HCT116 (cell line): ENCODE measurements around the gene PRICKLE2. TPM values are rescaled to one million over a fixed set of nuclear protein-coding genes. Genes with fewer than 3 reads are reported as not detected.

Experiments
- ATAC-seq: fragments of 200-7000 bp; cut with Tn5 transposase; 2 replicates; pipeline ENCODE4 v1.9.1; 2020; ENCODE audit warnings: mild to moderate bottlenecking, moderate library complexity
- BruUV-seq: library from RNA; stranded (reverse); fragments of 400-500 nt; replicated peaks from 2 replicates; lab custom pipeline; 2021; lab: Mats Ljungman, UMichigan
- CTCF ChIA-PET: fragments of 300-600 bp; sonication (Branson Sonifier 250); formaldehyde crosslinking; loops from one replicate; lab custom pipeline; 2021; ENCODE audit warnings: antibody characterized with exemption; lab: Charles Lee
- POLR2A ChIA-PET: fragments of 300-600, 350-600 bp; sonication (Branson Sonifier 250); formaldehyde crosslinking; loops from one replicate; lab custom pipeline; 2021; ENCODE audit warnings: antibody characterized with exemption; lab: Charles Lee
- RAD21 ChIA-PET, 2 experiments: fragments of 300-600 bp; sonication (Branson Sonifier 250); formaldehyde crosslinking; loops; one replicate each; lab custom pipeline; 2023; ENCODE audit warnings: low total read pairs in 2 of 2; ENCODE audit not compliant: uncharacterized antibody in 2 of 2, unreplicated experiment in 2 of 2, low non-redundant PET in 1 of 2; lab: Charles Lee
- DNase-seq: peaks from one replicate; pipeline ENCODE4 v3.0.0-alpha.2; 2010; ENCODE audit warnings: low read depth, low spot score
- H2AFZ ChIP-seq: fragments of 200-600 bp; shearing (Covaris generic), sonication (generic); 2 replicates; pipeline ENCODE4 v1.6.1; 2017; ENCODE audit warnings: low read depth, mixed run types, mixed read lengths, antibody characterized with exemption, low read length; ENCODE audit not compliant: poor library complexity, severe bottlenecking
- H3K27ac ChIP-seq: 2 replicates; pipeline ENCODE4 v1.5.1; 2012; ENCODE audit warnings: low read depth, low read length
- H3K27me3 ChIP-seq: fragments of 200-600 bp; sonication (generic); 2 replicates; pipeline ENCODE4 v1.6.1; 2016; ENCODE audit warnings: mixed run types, low read length, mixed read lengths; ENCODE audit not compliant: insufficient read depth
- H3K36me3 ChIP-seq, 2 experiments: fragments of 200-500 bp in 1 of 2; fragments of 200-600 bp in 1 of 2; sonication (Bioruptor generic) in 1 of 2; sonication (generic) in 1 of 2; 2 replicates each; pipeline versions ENCODE4 v1.5.1 to v1.6.1; 2014 to 2016; ENCODE audit warnings: low read length in 2 of 2, inconsistent platforms in 1 of 2, mixed read lengths in 1 of 2, mixed run types in 1 of 2; ENCODE audit not compliant: insufficient read depth in 2 of 2, control insufficient read depth in 1 of 2
- H3K4me1 ChIP-seq, 2 experiments: fragments of 200-600 bp in 1 of 2; sonication (generic) in 1 of 2; 2 replicates each; pipeline versions ENCODE4 v1.5.1 to v1.6.1; 2012 to 2017; ENCODE audit warnings: low read length in 2 of 2, inconsistent platforms in 1 of 2, mild to moderate bottlenecking in 1 of 2, mixed read lengths in 1 of 2, mixed run types in 1 of 2, moderate library complexity in 1 of 2; ENCODE audit not compliant: insufficient read depth in 2 of 2, control insufficient read depth in 1 of 2
- H3K4me2 ChIP-seq: fragments of 200-600 bp; sonication (generic); 2 replicates; pipeline ENCODE4 v1.6.1; 2017; ENCODE audit warnings: mixed run types, low read length, mixed read lengths
- H3K4me3 ChIP-seq, 2 experiments: fragments of 200-600 bp in 1 of 2; sonication (generic) in 1 of 2; replicated peaks in 1 of 2; 2 replicates each; pipeline ENCODE4 v1.5.1; 2011 to 2016; ENCODE audit warnings: low read length in 2 of 2, control low read depth in 1 of 2, low read depth in 1 of 2, mild to moderate bottlenecking in 1 of 2, mixed read lengths in 1 of 2, mixed run types in 1 of 2
- H3K79me2 ChIP-seq: fragments of 200-600 bp; sonication (generic); 2 replicates; pipeline ENCODE4 v1.6.1; 2017; ENCODE audit warnings: mild to moderate bottlenecking, mixed run types, low read length, moderate library complexity, mixed read lengths; ENCODE audit not compliant: insufficient read depth
- H3K9ac ChIP-seq: fragments of 200-600 bp; sonication (generic); 2 replicates; pipeline ENCODE4 v1.6.1; 2016; ENCODE audit warnings: low read length, mixed read lengths
- H3K9me2 ChIP-seq: fragments of 200-600 bp; sonication (generic), shearing (Covaris generic); 2 replicates; pipeline ENCODE4 v1.6.1; 2017; ENCODE audit warnings: mixed run types, mild to moderate bottlenecking, moderate library complexity; ENCODE audit not compliant: insufficient read depth
- H3K9me3 ChIP-seq, 2 experiments: fragments of 200-500 bp in 1 of 2; fragments of 200-600 bp in 1 of 2; sonication (Bioruptor generic) in 1 of 2; sonication (generic) in 1 of 2; 2 replicates each; pipeline ENCODE4 v1.6.1; 2014 to 2017; ENCODE audit warnings: low read length in 2 of 2, mixed read lengths in 2 of 2, inconsistent platforms in 1 of 2, low read depth in 1 of 2, mild to moderate bottlenecking in 1 of 2, mixed run types in 1 of 2, moderate library complexity in 1 of 2; ENCODE audit not compliant: control insufficient read depth in 1 of 2, insufficient read depth in 1 of 2
- H4K20me1 ChIP-seq: fragments of 200-600 bp; sonication (generic), shearing (Covaris generic); 2 replicates; pipeline ENCODE4 v1.6.1; 2017; ENCODE audit warnings: mixed run types, mild to moderate bottlenecking, moderate library complexity; ENCODE audit not compliant: insufficient read depth
- ATF3 ChIP-seq: IDR thresholded peaks from 2 replicates; pipeline ENCODE4 v1.6.1; 2012
- CEBPB ChIP-seq: IDR thresholded peaks from 2 replicates; pipeline ENCODE4 v1.6.1; 2012; ENCODE audit warnings: low read depth
- EGR1 ChIP-seq: IDR thresholded peaks from 2 replicates; pipeline ENCODE4 v1.6.1; 2012; ENCODE audit warnings: low read depth
- EZH2 ChIP-seq: fragments of 200-600 bp; sonication (generic); IDR thresholded peaks from 2 replicates; pipeline ENCODE4 v1.6.1; 2017; ENCODE audit warnings: antibody characterized with exemption, mixed run types
- EZH2phosphoT487 ChIP-seq: fragments of 200-600 bp; IDR thresholded peaks from 2 replicates; pipeline ENCODE4 v1.6.1; 2018; ENCODE audit warnings: antibody characterized with exemption, borderline replicate concordance
- FOSL1 ChIP-seq: IDR thresholded peaks from 2 replicates; pipeline ENCODE4 v1.6.1; 2012; ENCODE audit warnings: low read depth
- MAX ChIP-seq: IDR thresholded peaks from 2 replicates; pipeline ENCODE4 v1.6.1; 2012
- REST ChIP-seq: IDR thresholded peaks from 2 replicates; pipeline ENCODE4 v1.6.1; 2012; ENCODE audit warnings: low read depth
- SP1 ChIP-seq: IDR thresholded peaks from 2 replicates; pipeline ENCODE4 v1.6.1; 2012; ENCODE audit warnings: low read depth
- SRF ChIP-seq: IDR thresholded peaks from 2 replicates; pipeline ENCODE4 v1.6.1; 2012; ENCODE audit warnings: low read depth
- TCF7L2 ChIP-seq: IDR thresholded peaks from 2 replicates; pipeline ENCODE4 v1.7.0; 2011; ENCODE audit warnings: borderline replicate concordance, inconsistent platforms; ENCODE audit not compliant: insufficient read depth, insufficient read length; ENCODE audit errors: extremely low read depth
- ZBTB33 ChIP-seq: IDR thresholded peaks from 2 replicates; pipeline ENCODE4 v1.6.1; 2011; ENCODE audit warnings: mild to moderate bottlenecking, low read length, moderate library complexity; ENCODE audit not compliant: insufficient replicate concordance; ENCODE audit errors: extremely low read depth
- intact Hi-C: fragments of 100-400 bp; cut with micrococcal nuclease; formaldehyde crosslinking; loops from 2 replicates; pipeline ENCODE4 v1.10.0; 2022
- total RNA-seq: library from RNA; stranded (reverse); gene quantifications from one replicate; pipeline ENCODE4 v1.2.1, GENCODE V29; 2021; ENCODE audit not compliant: unreplicated experiment

The PRICKLE2 gene
- total RNA-seq, 1 experiment from 2014 or later = 0.05 TPM

GRCh38 chr3:64150623-64151207, 74.6 kb downstream of the PRICKLE2 start:
- no peak overlapping the region for H2AFZ ChIP-seq
- CTCF ChIA-PET = no interaction called here
- H4K20me1 ChIP-seq = no peaks in the 10 kb centered on the region
- H3K79me2 ChIP-seq = no peaks in the 10 kb centered on the region
- no peaks in the 10 kb centered on the region for H3K36me3 ChIP-seq
- no peaks in the 10 kb centered on the region for H3K9me3 ChIP-seq
- no peaks in the 10 kb centered on the region for H3K4me1 ChIP-seq
- H3K9me2 ChIP-seq = no peaks in the 10 kb centered on the region
- intact Hi-C loops = no loop called here
- H3K4me2 ChIP-seq = no peak overlapping the region
- TF ChIP-seq SP1 (no peak), SRF (no peak), EGR1 (no peak), CEBPB (no peak), EZH2phosphoT487 (no peak), ATF3 (no peak), EZH2 (no peak), ZBTB33 (no peak), MAX (no peak), FOSL1 (no peak), TCF7L2 (no peak), REST (no peak)
- POLR2A ChIA-PET = no interaction called here
- no peak for ATAC-seq
- no TSS peak for BruUV-seq
- H3K9ac ChIP-seq = no peak overlapping the region
- no peak overlapping the region for H3K4me3 ChIP-seq
- no peak overlapping the region for H3K27ac ChIP-seq
- H3K27me3 ChIP-seq = peaks cover 10% of the 10 kb centered on the region
- RAD21 ChIA-PET = no interaction called here
- DNase-seq = no peak
